SK-N-SH (cell line): Measurements from ENCODE around the gene FGD6.

Experiments
- CHD2 ChIP-seq: fragments of 150-350 bp; IDR thresholded peaks from 2 replicates; pipeline ENCODE4 v1.6.1; 2018; ENCODE audit warnings: low read length; ENCODE audit not compliant: partially characterized antibody
- NRF1 ChIP-seq: IDR thresholded peaks from 2 replicates; pipeline ENCODE4 v1.6.1; 2012; ENCODE audit warnings: low read depth, mild to moderate bottlenecking, low read length
- POLR2AphosphoS5 ChIP-seq: IDR thresholded peaks from 2 replicates; pipeline ENCODE4 v1.6.1; 2012; ENCODE audit warnings: low read depth, low read length
- TAF1 ChIP-seq: IDR thresholded peaks from 2 replicates; pipeline ENCODE4 v1.6.1; 2012; ENCODE audit warnings: low read depth, mild to moderate bottlenecking, low read length, moderate library complexity, borderline replicate concordance
- USF2 ChIP-seq: fragments of 150-350 bp; IDR thresholded peaks from 2 replicates; pipeline ENCODE4 v1.6.1; 2017; ENCODE audit warnings: antibody characterized with exemption, low read length, low read depth, borderline replicate concordance
- YY1 ChIP-seq: IDR thresholded peaks from 2 replicates; pipeline ENCODE4 v1.4.0; 2012; ENCODE audit warnings: low read depth, mild to moderate bottlenecking
- TF ChIP-seq, protein P1 (sequence below): fragments of 200-600 bp; sonication (generic); IDR thresholded peaks from 2 replicates; pipeline ENCODE4 v1.6.1; 2017; ENCODE audit warnings: antibody characterized with exemption, mild to moderate bottlenecking, moderate library complexity

DNA sequence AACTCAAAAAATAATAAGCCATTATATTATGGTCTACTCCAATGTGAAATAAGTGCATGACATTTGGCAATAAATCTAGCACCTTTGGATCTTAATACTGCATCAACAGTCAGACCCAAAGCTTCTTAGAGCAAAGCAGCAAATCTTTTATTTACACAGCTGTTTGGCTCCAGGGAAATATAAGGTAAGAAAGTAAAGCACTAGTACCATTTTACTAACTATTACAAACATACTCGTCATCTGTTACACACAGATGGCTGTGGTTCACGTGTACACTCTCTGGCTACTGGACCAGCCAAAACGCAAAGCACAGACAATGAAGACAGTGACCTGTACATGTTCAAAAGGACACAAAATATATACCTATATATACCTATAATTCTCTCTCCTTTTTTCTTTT, 2.8 kb downstream of the FGD6 start:
- TF ChIP-seq, protein P1, sequence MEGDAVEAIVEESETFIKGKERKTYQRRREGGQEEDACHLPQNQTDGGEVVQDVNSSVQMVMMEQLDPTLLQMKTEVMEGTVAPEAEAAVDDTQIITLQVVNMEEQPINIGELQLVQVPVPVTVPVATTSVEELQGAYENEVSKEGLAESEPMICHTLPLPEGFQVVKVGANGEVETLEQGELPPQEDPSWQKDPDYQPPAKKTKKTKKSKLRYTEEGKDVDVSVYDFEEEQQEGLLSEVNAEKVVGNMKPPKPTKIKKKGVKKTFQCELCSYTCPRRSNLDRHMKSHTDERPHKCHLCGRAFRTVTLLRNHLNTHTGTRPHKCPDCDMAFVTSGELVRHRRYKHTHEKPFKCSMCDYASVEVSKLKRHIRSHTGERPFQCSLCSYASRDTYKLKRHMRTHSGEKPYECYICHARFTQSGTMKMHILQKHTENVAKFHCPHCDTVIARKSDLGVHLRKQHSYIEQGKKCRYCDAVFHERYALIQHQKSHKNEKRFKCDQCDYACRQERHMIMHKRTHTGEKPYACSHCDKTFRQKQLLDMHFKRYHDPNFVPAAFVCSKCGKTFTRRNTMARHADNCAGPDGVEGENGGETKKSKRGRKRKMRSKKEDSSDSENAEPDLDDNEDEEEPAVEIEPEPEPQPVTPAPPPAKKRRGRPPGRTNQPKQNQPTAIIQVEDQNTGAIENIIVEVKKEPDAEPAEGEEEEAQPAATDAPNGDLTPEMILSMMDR = no peak
- TF ChIP-seq CHD2 (no peak), POLR2AphosphoS5 (no peak), TAF1 (no peak), NRF1 (no peak), USF2 (no peak), YY1 (no peak)
